GM20000 (cell line): ENCODE data around the gene RPS18.
"Not testable (repeated sequence)": the region's sequence is repeated elsewhere in the genome, so short reads cannot be mapped to it uniquely, and the experiment has no call there.

Experiments used
- DNase-seq: peaks from one replicate; pipeline ENCODE4 v3.0.0; 2012; ENCODE audit warnings: low spot score
- TF ChIP-seq, protein P1 (sequence below): IDR thresholded peaks from 2 replicates; pipeline ENCODE4 v1.5.1; 2012; ENCODE audit warnings: mild to moderate bottlenecking, control low read depth; ENCODE audit errors: extremely low read depth, missing control alignments

Gene RPS18

DNA sequence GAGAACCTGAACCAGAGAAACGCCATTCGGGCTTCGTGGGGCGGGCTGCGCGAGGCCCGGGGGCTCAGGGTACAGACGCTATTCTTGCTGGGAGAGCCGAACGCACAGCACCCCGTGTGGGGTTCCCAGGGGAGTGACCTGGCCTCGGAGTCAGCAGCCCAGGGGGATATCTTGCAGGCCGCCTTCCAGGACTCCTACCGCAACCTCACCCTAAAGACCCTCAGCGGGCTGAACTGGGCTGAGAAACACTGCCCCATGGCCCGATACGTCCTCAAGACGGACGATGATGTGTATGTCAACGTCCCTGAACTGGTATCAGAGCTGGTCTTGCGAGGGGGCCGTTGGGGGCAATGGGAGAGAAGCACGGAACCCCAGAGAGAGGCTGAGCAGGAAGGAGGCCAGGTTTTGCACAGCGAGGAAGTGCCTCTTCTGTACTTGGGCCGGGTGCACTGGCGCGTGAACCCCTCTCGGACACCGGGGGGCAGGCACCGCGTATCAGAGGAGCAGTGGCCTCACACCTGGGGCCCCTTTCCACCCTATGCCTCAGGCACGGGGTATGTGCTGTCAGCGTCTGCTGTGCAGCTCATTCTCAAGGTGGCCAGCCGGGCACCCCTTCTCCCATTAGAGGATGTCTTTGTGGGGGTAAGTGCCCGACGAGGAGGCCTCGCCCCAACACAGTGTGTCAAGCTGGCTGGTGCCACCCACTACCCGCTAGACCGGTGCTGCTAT, 6.0 kb downstream of the RPS18 start:
- DNase-seq = peak; percentile 47
- TF ChIP-seq, protein P1, sequence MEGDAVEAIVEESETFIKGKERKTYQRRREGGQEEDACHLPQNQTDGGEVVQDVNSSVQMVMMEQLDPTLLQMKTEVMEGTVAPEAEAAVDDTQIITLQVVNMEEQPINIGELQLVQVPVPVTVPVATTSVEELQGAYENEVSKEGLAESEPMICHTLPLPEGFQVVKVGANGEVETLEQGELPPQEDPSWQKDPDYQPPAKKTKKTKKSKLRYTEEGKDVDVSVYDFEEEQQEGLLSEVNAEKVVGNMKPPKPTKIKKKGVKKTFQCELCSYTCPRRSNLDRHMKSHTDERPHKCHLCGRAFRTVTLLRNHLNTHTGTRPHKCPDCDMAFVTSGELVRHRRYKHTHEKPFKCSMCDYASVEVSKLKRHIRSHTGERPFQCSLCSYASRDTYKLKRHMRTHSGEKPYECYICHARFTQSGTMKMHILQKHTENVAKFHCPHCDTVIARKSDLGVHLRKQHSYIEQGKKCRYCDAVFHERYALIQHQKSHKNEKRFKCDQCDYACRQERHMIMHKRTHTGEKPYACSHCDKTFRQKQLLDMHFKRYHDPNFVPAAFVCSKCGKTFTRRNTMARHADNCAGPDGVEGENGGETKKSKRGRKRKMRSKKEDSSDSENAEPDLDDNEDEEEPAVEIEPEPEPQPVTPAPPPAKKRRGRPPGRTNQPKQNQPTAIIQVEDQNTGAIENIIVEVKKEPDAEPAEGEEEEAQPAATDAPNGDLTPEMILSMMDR = no peak

DNA sequence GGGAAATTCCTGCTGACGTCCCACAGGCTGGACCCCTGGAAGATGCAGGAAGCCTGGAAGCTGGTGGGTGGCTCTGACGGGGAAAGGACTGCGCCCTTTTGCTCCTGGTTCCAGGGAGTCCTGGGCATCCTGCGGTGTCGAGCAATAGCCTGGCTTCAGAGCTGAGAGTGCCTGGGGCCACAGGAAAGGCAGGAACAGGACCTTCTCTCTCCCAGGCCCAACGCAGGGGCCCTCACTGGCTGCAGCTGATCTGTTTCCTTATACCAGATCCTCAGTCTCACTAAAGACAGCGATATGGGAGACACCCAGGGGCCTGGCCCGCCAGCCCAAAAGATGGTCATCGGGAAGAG, 6.5 kb downstream of the RPS18 start:
- TF ChIP-seq, protein P1 = no peak
- DNase-seq = no peak

DNA sequence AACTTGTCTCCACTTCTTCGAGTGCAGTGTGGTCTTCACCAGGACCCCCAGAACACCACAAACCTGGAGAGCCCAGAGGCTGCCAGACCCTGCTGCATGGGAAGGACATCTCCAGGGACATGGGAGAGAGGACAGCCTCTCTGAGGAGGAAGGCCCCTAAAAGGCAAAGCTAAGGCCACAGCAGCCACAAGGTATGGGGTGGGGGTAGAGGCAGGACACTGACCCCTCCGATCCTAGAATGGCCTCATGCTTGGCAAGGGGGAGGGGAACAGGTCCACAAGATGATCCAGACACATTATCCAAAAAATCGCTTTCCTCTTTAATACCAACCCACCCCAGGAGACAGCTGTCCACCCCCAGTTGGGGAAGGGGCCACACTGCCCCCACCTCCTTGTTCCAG, 6.9 kb downstream of the RPS18 start:
- TF ChIP-seq, protein P1 = no peak
- DNase-seq = no peak

DNA sequence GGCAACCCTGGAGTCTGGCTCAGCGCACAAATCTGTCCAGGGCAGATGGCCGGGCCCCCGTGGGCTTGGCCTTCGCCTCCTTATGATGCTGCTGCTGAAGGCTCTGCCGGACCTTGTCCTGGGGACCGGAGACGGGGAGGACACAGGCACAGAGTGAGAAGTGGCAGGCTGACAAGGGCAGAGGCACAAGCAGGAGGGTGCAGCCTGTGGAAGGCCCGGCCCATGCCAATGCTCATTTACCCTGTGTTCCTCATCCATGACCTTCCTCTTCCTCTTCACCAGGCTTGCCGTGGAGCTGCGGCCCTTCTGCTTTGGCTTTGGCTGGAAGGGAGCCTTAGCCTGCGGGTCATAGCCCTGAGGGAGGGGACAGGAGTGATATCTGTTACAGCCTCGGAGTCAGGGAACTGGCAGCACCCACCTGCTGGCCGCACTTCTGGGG, 7.4 kb downstream of the RPS18 start:
- TF ChIP-seq, protein P1 = no peak
- DNase-seq = no peak

DNA sequence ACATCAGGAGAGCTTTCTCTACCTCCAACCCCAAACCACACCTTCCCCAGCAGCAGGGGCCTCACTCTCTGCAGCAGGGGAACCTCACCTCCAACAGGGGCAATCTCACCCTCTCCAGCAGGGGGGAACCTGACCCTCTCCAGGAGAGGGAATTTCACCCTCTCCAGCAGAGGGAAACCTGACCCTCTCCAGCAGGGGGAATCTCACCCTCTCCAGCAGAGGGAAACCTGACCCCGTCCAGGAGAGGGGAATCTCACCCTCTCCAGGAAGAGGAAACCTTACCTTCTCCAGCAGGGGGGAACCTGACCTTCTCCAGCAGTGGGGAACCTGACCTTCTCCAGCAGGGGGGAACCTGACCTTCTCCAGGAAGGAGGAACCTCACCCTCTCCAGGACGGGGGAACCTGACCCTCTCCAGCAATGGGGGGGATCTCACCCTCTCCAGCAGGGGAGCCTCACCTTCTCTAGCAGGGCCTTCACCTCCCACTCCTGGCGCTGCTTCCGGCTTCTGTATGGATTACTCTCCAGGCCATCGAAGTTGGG, 8.2 kb downstream of the RPS18 start:
- TF ChIP-seq, protein P1 = no peak
- no peak for DNase-seq

DNA sequence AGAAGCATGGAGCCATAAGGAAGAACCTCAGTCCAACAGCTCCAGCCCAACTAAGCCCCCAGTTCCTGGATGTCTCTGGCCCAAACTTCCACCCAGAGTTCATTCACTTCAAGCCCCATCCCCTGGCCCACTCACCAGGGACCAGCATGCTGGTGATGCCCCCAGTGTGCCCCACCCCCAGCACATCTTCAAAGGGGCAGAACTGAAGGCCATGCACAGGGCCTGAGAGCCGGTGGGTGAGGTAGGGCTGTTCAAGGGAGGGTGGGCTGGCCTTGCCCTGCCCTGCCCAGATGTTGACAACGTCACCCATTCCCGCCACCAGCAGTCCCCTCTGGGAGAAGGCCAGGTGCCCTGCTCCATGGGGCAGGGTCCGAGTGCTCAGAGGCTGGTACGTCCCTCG, 8.7 kb downstream of the RPS18 start:
- DNase-seq = no peak
- TF ChIP-seq, protein P1 = no peak

DNA sequence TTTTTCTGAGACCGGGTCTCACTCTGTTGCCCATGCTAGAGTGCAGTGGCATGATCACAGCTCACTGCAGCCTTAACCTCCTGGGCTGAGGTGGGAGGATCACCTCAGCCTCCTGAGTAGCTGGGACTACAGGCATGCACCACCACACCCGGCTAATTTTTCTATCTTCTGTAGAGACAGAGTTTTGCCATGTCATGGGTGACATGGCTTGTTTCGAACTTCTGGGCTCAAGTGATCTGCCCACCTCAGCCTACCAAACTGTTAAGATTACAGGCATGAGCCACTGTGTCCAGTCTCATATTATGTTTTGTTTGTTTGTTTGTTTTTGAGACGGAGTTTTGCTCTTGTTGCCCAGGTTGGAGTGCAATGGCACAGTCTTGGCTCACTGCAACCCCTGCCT, 13.3 kb downstream of the RPS18 start:
- not testable (repeated sequence) for DNase-seq
